ENCODE results near the gene OR7G3.

Gene OR7G3

GRCh38 chr19:9109959-9110358 is 16.8 kb downstream of the OR7G3 start:
- in situ Hi-C loops (cut with HindIII; ENCODE audit: low sequenced_read_pairs) = no loop called here

GRCh38 chr19:9107375-9107774 is 19.4 kb downstream of the OR7G3 start, which contains the start of gene OR7G2:
Gene OR7G2 (minus strand): TSS chr19:9107475. CDS start chr19:9103243, 4,232 bp downstream.
- in situ Hi-C loops (cut with HindIII; ENCODE audit: low sequenced_read_pairs) = no loop called here

GRCh38 chr19:9086761-9087160 is 40.0 kb downstream of the OR7G3 start, which contains the start of gene OR1M1:
Gene OR1M1 (plus strand): TSS chr19:9087061. CDS start chr19:9093245, 6,184 bp downstream.
- in situ Hi-C loops (cut with HindIII; ENCODE audit: low sequenced_read_pairs) = no loop called here

- in situ Hi-C loops (cut with HindIII; ENCODE audit: low sequenced_read_pairs) = no loop called here
Observed at GRCh38 chr19:9078651-9079050, 48.1 kb downstream of the OR7G3 start.

- in situ Hi-C loops (cut with HindIII; ENCODE audit: low sequenced_read_pairs) = no loop called here
Observed at GRCh38 chr19:9076901-9077300, 49.8 kb downstream of the OR7G3 start.

Measured in DLD1 (cell line).